ENCODE data around the gene AIP.
"Not testable (repeated sequence)": the region's sequence is repeated elsewhere in the genome, so short reads cannot be mapped to it uniquely, and the experiment has no call there.

Gene AIP

GRCh38 chr11:67449116-67449844 lies 33.5 kb upstream of the AIP start:
- DNase-seq: no peak

GRCh38 chr11:67450796-67451657 lies 31.8 kb upstream of the AIP start:
- DNase-seq: no peak

GRCh38 chr11:67451658-67451976 lies 31.2 kb upstream of the AIP start:
- no peak for DNase-seq

GRCh38 chr11:67452141-67452952 lies 30.5 kb upstream of the AIP start, which contains the start of gene GPR152:
TSS of gene GPR152 (minus strand) at chr11:67452729. CDS start at chr11:67452724, 5 bp downstream.
- no peak for DNase-seq

- no peak for DNase-seq
Measured at GRCh38 chr11:67453816-67454732, 28.8 kb upstream of the AIP start.

- no peak for DNase-seq
Measured at GRCh38 chr11:67455054-67455453, 27.8 kb upstream of the AIP start, which contains the start of gene CABP4. TSS of gene CABP4 (plus strand) at chr11:67455354. CDS start at chr11:67455424, 70 bp downstream.

- DNase-seq: no peak
Measured at GRCh38 chr11:67456068-67456705, 26.6 kb upstream of the AIP start.

- no peak for DNase-seq
Measured at GRCh38 chr11:67457453-67457852, 25.4 kb upstream of the AIP start.

GRCh38 chr11:67458266-67458665 lies 24.6 kb upstream of the AIP start:
- DNase-seq: no peak

- no peak for DNase-seq
Measured at GRCh38 chr11:67463186-67463585, 19.6 kb upstream of the AIP start.

GRCh38 chr11:67463680-67464410 lies 19.0 kb upstream of the AIP start:
- DNase-seq: no peak

- peak; percentile 74 to 91 (median 82) for DNase-seq
Measured at GRCh38 chr11:67464411-67465188, 18.2 kb upstream of the AIP start.

- no peak for DNase-seq
Measured at GRCh38 chr11:67465189-67465510, 17.7 kb upstream of the AIP start.

GRCh38 chr11:67465530-67465929 lies 17.3 kb upstream of the AIP start:
- DNase-seq: not testable (repeated sequence)

- DNase-seq: no peak
Measured at GRCh38 chr11:67466367-67466766, 16.5 kb upstream of the AIP start.

GRCh38 chr11:67466962-67467771 lies 15.7 kb upstream of the AIP start:
- no peak for DNase-seq

GRCh38 chr11:67468056-67468455 lies 14.8 kb upstream of the AIP start:
- DNase-seq: no peak

- no peak for DNase-seq
Measured at GRCh38 chr11:67468456-67468758, 14.4 kb upstream of the AIP start.

- peak; percentile 85 to 93 (median 90) for DNase-seq
Measured at GRCh38 chr11:67468759-67469507, 13.9 kb upstream of the AIP start, which contains the start of gene TMEM134. TSS of gene TMEM134 (minus strand) at chr11:67469251. CDS start at chr11:67469192, 59 bp downstream.
